GM21576 (cell line): ENCODE data around the gene MARCKS.
"Not testable (repeated sequence)": the region's sequence is repeated elsewhere in the genome, so short reads cannot be mapped to it uniquely, and the experiment has no call there.

Source experiments
- ATAC-seq: cut with Tn5 transposase; IDR thresholded peaks from one replicate; pipeline ENCODE4 v1.9.1; 2021; ENCODE audit warnings: mild to moderate bottlenecking, moderate library complexity; ENCODE audit not compliant: unreplicated experiment

MARCKS gene

DNA sequence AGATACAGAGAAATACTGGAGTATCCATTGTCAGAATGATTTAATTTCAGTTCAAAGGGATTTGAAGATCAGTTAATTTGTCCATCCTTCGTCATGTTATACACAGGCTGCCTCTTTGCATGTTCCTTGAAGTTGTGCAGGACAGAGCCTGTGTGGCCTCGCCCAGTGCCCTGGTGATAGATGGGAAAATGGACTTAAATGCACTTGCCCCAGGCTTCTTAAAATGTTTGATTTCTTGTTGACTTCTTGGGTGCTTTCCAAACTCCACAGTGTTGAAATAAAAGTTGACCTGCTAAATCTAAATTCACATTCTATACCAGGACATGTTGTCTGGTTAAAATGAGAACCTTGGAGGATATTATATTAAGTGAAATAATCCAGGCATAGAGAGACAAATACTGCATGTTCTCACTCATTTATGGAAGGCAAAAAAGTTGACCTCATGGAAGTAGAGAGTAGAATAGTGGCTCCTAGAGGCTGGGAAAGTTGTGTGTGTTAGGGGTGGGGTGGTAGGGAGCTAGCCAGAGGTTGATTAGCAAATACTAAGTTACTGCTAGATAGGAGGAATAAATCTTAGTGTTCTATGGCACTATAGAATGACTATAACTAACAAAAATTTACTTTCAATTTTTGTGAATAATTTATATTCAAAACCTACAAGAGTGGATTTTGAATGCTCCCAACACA is 25.3 kb downstream of the MARCKS start:
- no peak for ATAC-seq

- ATAC-seq = no peak
These were observed 26.9 kb downstream of the MARCKS start for GRCh38 chr6:113884011-113884410.

- no peak for ATAC-seq
These were observed 29.4 kb downstream of the MARCKS start for GRCh38 chr6:113886512-113886911.

- ATAC-seq = no peak
These were observed 31.3 kb downstream of the MARCKS start for GRCh38 chr6:113888493-113888892.

- ATAC-seq = no peak
These were observed 31.9 kb downstream of the MARCKS start for GRCh38 chr6:113888956-113889630.

GRCh38 chr6:113893451-113893850 is 36.3 kb downstream of the MARCKS start:
- ATAC-seq = no peak

GRCh38 chr6:113893866-113894265 is 36.7 kb downstream of the MARCKS start:
- no peak for ATAC-seq

- ATAC-seq = no peak
These were observed 37.8 kb downstream of the MARCKS start for GRCh38 chr6:113894712-113895674.

GRCh38 chr6:113901482-113901881 is 44.3 kb downstream of the MARCKS start:
- ATAC-seq = no peak

DNA sequence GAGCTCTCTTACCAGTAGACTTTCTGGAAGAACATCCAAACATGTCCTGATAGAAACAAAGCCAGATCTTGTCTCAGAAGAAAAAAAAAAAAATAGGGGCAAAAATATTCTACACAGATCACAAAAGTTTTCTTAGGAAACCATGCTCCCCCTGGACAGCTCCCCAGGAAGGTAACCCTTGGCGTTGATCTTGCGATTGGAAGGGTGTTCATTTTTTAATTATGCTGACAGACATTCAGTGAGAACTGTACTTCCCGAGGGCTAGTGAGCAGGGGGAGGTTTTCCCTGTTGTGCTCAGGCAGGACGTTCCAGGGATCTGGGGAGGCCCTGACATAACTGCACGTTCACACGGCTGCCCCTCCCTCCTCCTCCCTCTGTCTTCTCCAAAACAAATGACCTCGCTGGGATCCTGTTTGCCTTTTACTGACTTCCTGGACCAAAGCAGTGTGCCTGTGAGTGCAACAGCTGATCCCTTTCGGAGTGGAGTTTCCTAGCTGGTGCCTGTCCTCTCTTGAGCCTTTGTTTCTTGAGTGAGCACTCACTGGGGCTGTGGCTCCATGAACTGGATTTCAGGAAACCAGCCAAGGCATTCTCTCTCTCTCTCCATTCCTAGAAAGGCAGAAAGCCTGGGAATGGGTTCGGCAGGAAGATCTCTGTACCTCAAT is 46.7 kb downstream of the MARCKS start:
- ATAC-seq = no peak

GRCh38 chr6:113907102-113907815 is 50.1 kb downstream of the MARCKS start:
- ATAC-seq = no peak

GRCh38 chr6:113908801-113909200 is 51.7 kb downstream of the MARCKS start:
- ATAC-seq = no peak

DNA sequence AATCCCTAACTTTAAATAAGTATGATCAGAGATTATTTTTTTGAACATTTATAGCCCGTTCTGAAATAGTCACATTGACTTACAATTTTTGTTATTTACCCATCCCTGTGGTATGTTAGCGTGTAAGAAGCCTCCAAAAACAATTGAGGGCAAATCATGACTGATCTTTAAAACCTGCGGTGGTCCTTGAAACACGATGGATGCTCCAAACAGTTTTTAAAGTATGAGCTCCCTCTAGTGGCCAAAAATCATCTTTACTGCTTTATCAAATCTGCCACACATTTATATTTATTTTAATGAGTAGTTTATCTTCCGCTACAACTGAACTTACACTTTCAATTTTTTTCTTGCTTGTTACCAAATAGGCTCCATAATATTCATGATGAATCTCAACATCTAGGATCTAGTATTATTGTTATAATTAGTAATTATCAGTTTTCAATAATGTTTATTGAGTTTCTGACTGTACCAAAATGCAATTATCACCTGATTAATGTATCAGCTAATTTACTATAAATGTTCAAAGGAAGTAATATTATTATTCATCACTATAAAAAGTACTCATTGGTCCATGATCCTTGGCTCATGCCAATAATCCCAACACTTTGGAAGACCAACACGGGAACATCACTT is 52.2 kb downstream of the MARCKS start:
- no peak for ATAC-seq

GRCh38 chr6:113910285-113910684 is 53.1 kb downstream of the MARCKS start:
- ATAC-seq = not testable (repeated sequence)
